ENCODE measurements around the gene PRR23E.
A peak's percentile ranks its signal among the peaks of the same experiment; 100 is the strongest.

The PRR23E gene

DNA sequence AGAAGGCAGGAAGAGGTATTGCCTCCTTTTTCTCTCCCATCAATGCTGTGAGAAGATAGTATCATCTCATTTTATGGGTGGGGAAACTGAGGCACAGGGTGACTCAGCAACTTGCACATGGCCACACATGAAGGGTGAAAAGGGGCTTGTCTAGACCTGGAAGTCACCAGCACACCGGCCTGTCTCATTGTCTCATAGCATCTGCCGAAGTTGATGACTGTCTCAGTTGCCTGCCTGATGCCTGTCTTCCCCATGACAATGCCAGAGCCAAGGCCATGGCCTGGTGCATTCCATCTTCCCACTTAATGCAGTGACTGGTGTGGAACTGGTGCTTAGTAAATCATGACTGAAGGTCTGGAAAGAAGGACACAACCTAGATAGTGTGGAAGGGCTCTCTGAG is 27.9 kb upstream of the PRR23E start:
- no peak for DNase-seq (ENCODE audit: low read depth)

DNA sequence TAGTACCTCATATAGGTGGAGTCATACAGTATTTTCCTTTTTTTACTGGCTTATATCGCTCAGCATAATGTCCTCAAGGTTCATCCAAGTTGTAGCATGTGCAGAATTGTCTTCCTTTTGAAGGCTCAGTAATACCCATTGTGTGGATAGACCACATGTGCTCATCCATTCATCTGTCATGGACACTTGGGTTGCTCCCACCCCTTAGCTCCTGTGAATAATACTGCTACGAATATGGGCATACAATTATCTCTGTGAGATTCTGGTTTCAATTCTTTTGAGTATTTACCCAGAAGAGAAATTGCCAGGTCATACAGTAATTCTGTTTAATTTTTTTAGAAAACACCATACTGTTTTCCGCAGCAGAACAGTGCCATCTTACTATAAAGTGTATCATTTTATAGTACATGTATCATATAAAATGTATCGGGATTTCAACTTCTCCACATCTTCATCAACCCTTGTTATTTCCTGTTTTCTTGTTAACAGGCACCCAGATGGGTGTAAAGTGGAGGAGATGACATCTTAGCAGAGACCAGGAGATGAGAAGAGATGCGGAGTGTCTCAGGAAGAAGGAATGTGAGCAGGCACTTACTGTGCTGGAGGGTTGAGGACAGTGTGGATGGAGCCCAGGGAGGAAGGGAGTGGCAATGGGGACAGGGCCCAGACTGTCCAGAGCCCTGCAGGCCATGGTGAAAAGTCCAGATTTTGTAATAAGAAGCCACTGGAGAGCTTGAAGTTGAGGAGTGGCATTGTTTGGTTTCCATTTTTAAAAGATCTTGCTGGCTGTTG is 27.0 kb upstream of the PRR23E start:
- DNase-seq (ENCODE audit: low read depth), result no peak

DNA sequence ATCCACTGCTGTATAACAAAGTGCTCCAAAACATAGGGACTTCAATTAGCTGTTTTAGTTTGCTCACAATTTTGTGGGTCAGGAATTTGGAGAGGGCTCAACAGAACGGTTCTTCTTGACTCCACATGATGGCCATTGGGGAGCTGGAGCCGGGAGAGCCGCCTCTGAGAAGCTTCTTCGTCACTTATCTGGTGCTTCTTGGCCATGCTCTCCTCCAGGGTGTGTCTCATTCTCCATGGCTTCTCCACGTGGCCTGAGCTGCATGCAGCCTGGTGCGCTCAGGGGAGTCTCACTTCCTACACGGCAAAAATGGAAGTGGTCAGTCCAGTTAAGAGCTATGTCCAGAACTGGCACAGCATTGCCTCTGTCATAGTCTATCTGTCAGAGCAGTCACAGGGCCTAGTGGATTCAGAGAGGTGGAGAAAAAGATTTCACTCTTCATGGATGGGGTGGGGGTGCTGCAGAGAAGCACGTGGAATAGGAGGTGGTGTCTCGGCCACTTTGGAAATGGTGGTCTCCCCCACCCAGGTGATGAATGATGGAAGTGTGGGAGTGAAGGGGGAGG is 26.3 kb upstream of the PRR23E start:
- DNase-seq (ENCODE audit: low read depth), result no peak

DNA sequence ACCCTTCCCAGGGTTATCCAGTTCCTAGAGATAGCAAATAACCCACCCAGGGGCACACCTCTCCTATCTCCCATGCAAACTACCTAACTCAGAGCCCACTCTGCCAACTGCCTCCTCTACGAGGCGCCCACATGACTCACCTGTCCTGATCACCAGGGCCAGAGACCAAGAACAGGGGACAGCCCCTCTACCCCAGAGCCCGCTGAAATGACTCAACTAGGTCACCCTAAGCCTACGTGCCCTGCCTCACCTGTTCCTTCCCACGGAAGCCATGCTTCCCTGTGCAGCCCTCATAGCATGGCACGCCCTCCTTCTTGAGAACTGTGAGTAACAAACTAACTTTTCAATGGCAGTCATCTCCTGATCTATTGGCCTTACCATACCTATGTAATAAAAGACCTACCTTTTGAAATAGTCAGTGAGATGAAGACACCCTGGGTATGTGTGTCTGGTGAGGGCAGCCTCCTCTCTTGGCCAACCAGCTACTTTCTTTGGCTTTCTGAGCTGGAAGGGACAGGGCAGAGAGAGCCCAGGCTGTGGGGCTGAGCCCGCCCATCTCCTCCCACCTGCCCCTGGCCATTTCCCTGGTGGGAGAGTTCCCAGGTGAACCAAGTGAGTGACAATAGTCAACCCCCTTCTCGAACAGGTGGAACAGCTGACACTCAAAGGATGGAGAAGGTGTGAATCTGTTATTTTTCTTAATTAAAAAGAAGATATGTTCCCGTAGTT is 25.5 kb upstream of the PRR23E start:
- peak; percentile 7 for DNase-seq (ENCODE audit: low read depth)

DNA sequence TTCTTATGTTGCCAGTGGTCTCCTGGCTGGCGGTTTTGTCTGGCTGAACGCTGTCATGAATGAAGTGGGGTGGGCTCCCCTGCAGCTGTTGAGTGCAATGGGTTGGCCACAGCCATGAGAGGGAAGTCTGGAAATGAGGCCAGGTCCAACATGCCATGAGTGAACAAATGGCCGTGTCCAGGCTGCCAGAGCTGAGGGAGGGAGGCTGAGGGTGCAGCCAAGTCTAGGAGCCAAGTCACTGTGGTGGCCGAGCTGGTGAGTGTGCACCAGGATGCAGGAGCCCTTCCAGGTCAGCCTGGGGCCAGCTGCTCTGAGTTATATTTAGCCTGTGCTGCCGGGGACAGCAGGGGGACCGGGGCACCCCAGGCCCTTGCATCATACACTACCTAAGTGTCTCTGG is 24.7 kb upstream of the PRR23E start:
- DNase-seq (ENCODE audit: low read depth), result no peak

DNA sequence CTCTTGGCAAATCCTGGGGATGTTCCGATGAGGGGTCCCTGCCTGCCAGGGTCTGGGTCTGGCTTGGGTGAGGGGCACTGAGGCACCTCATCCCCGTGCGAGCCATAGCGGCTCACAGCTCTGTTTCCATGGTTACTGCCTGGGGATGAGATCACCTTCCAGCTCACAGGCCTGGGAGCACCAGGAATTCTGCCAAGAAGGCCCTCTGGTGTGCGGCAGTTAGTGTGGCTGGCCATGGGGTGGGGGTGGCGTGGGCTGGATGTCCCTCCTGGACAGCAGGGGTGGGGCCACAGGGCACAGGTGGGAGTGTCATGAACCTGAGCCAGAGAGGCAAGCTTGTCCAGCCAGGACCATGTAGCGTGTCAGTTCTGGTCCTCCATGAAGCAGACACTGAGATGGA is 22.1 kb upstream of the PRR23E start:
- no peak for DNase-seq (ENCODE audit: low read depth)

DNA sequence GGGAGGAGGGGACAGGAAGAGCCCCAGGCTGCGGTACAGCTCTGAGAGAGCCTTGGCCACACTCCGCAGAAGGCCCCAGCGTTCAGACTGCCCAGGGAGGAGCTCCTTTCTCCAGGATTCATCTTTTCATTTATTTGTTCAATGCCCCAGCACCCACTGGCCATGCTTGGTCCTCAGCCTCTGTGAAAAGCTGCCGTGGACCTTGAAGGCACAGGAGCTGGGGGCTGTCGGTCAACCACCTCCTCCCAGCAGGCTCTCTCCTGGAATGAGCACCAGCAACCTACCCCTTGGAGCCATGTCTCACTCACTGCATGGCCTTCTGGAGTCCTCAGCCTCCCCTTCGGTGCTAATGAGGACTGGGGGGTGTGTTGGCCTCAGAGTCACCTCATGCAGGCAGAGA is 21.6 kb upstream of the PRR23E start:
- no peak for DNase-seq (ENCODE audit: low read depth)

DNA sequence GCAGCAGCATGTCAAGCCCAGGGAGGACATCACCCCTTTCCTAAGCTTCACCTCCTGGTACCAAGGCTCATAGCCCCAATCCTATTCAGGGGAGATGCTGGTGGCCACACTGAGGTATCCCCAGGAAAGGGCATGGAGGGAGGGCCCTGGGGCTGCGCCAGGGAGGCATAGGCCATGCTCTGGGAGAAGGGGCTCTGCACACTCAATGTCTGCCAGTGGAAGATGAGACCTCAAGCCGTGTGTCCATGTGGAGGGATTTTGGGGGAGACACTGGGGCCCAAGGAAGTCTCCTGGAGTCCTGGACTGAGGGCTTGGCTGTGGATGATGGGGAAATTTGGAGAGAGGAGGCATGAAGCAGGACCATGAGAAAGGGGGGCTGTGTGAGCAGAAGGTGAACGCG is 21.2 kb upstream of the PRR23E start:
- no peak for DNase-seq (ENCODE audit: low read depth)

DNA sequence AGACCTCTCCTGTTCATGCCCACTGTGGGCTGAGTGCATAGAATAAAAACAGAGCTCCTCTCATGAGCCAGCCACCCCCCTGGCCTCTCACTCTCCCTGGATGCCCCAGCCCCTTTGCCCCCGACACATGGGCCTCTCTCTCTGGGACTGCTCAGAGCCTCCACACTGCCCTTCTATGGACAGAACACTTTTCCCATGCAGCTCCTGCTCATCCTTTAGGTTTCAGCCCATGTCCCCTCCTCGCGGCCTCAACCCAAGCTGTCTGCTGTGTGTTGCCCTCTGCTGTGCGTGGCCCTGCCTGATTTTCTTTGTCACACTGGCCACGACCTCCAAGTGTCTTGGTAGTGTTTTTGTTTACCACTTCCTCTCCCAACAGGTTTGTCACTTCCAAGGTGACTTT is 20.7 kb upstream of the PRR23E start:
- DNase-seq (ENCODE audit: low read depth), result no peak

DNA sequence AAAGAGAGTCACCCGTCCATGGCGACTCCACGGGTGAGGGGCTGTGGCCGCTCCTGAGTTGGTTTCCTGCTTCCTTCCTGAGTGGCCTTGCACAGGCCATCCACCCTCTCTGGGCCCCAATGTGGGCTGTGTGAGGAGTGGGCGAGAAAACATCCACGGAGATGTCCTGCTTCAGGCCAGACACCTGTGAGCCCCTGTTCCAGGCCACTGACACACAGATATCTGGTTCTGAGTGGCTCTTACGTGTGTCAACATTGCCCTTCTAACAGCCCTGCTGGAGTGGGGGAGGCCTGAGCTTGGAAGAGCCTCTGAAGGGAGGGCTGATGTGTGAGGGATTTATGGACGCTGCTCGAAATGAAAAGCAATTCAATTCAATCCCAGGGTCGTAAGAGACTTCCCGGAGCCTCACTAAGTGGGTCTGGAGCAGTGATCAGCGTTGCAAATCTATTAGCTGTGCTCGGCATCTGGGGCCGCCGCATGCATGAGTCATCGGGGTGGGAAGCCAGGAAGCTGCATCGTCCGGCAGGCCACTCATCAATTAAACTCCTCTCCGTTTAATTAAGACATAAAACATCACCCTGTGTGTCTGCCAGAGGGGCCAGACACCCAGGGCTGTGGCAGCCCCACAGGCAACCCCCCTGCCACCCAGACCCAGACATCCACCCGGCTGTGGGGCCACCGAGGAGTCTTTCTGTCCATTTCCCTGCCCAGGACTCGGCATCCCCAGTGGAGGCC is 20.0 kb upstream of the PRR23E start:
- no peak for DNase-seq (ENCODE audit: low read depth)

DNA sequence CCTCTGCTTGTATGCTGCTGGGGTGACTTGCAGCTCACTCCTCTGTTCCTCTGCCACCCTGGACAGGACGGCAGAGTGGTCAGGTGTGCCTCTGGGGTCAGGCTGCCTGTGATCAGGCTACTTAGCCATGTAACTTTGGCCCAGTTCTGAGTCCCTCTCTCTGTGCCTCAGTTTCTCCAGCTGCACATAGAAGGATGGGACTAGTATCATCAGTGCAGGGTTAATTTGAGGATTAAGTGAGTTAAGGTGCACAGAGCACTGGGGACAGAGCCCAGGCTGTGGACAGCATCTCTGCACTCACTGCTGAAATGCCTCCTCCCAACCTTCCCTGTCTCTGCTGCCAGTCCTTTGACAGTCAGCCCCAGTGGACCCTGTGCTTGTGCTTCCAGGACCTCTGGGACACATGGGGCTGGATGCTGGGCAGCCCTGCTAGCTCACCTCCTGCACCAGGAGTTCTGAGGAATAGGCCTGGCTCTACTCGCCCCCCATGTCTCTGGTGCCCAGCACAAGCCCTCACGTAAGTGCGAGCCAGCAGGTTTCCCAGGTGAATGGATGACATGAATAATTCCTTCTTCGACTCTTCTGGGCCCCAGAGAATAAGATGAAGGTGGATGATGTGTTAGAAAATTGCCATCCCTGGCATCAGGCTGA is 19.3 kb upstream of the PRR23E start:
- DNase-seq (ENCODE audit: low read depth), result no peak

DNA sequence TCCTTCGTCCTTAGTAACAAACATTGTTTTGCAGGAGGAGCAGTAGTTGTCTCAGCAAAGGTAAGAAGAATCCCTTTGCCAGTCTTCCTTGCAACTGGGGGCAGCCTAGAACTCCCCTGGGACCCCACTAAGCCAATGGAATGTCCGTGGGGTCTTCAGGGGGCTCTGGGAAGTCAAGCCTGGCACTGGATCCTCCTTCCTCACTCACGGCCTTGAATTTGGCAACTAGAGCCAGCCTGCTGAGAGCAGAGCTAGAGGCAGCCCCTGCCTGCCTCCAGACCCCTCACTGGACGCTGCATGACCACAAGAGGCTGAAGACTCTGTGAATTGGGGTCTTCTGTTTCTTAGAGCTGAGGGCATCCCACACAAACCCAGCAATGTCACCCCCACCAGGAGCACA is 18.6 kb upstream of the PRR23E start:
- no peak for DNase-seq (ENCODE audit: low read depth)

DNA sequence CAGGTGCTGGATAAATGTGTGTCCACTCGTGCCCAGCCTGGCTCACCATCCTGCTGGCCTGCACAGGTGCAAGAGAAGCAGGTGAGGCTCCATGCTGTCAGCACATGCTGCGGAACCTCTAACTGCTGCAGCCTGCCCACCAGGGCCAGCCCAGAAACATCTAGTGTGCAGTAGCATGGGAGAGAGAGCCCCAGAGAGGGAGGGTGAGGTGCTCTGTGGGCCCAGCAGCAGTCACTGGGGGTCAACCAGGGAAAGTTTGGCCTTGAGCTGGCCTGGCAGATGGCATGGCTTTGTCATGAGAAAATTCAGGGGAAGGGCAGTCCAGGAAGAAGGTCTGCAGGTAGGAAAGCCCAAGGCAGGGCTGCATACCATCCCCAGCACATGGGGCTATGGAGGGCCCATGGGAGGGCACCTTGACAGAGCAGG is 18.2 kb upstream of the PRR23E start:
- no peak for DNase-seq (ENCODE audit: low read depth)

DNA sequence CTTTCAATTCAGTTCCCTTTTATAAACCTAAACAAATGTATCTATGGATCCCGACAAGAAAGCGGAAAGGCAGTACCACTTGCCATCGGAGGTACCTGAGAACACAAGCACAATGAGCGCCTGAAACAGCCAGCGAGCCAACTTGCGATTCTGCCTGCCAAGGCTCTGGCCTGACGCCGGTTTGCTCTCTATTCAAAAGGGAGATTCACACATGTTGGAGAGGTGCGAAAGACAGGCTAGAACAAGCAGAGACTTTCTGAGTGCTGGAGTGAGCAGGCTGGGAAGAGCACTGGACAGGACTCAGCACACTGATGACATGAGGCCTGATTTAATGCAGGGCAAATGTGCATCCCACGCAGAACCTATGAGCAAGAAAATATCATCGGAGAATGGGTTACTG is 17.7 kb upstream of the PRR23E start:
- DNase-seq (ENCODE audit: low read depth), result no peak

DNA sequence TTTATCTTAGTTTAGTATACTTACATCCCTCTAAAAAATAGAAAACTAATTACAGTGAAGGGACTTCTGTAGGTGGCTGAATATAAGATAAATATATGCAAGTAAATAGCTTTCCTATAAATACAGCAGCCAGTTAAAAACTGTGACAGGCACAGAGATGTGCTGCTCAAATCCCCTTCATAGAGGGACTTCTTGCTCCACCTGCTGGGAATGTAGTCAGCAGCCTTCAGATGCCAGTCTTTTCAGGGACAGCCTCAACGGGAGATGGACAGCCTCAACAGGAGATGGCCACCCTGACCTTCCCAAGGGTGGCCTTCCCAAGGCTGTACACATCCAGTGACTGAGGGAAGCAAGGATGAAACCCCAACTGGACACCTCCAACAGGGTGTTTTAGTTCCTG is 15.7 kb upstream of the PRR23E start:
- no peak for DNase-seq (ENCODE audit: low read depth)

DNA sequence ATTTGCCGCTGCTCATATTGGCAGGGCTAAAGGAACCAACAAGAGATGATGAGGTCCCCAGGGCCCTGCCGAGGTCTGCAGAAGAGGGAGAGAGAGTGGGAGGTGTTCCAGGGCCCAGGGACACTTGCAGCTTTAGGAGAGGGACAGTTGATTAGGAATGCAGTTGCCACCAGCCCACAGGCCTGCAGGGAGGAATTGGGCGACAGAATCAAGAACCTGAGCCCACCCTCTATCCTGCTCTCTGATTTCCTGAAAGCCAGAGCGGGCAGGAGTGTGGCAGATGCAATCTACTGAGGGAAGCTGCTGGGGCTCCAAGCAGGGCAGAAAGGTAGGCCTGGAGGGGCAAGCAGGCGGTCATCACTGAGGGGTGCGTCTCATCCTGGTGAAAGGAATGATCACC is 12.1 kb upstream of the PRR23E start:
- DNase-seq (ENCODE audit: low read depth), result no peak

DNA sequence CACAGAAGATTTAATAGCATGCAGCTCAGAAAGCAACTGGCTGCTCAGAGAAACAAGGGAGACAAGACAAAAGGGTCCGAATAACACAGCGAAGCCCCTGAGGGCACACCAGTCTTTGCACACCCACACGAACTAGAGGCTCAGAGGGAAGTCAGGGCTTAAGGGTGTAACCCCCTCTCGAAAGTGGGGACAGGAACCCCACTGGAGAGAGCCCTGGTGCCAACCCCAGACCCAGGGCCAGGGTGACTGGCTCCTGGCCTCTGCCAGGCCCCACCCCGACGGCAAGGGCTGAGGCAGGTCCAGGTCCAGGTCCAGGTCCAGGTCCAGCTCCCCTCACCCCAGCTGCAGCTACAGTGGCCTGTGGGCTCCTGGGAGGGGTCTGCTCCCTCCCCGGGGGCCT is 10.5 kb upstream of the PRR23E start:
- no peak for DNase-seq (ENCODE audit: low read depth)

DNA sequence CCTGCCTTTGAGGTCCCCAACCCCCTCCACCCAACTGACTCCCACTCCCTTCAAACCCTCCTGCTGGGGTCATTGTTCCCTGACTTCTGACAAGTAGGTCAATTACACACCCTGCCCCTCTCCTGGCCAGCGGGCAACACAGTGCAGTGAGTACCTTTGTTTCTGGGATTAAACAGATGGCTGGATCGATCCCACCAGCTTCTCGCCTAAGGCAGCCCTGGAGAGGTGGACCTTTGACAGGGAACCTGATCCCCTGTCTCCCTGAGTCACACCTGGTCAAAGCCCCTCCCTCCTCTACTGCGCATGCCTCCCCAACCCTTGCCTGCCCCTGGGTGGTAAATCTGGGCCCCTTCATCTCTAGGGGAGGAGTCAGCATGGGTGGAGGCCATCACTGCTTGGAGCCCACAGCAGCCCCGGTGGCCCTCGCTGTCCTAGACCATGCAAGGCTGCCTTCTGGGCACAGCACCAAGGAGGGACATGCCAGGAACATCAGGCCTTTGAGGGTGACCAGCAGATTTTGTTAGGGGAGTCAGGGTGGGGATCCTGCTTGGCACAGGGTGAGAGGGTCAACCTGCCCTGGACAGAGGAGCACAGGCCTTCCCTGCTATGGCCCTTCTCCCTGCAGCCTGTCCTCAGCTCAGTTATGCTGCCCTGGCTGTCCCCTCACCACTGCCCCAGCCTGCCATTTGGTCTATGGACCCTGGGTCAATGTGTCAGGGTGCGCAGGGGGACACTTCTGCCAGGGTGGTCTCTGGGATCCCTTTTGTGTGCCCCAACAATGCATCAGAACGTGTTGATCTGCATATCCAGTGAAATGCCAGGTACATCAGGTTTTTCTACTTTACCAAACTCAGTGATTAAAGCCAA is 9.8 kb upstream of the PRR23E start:
- DNase-seq (ENCODE audit: low read depth), result no peak

DNA sequence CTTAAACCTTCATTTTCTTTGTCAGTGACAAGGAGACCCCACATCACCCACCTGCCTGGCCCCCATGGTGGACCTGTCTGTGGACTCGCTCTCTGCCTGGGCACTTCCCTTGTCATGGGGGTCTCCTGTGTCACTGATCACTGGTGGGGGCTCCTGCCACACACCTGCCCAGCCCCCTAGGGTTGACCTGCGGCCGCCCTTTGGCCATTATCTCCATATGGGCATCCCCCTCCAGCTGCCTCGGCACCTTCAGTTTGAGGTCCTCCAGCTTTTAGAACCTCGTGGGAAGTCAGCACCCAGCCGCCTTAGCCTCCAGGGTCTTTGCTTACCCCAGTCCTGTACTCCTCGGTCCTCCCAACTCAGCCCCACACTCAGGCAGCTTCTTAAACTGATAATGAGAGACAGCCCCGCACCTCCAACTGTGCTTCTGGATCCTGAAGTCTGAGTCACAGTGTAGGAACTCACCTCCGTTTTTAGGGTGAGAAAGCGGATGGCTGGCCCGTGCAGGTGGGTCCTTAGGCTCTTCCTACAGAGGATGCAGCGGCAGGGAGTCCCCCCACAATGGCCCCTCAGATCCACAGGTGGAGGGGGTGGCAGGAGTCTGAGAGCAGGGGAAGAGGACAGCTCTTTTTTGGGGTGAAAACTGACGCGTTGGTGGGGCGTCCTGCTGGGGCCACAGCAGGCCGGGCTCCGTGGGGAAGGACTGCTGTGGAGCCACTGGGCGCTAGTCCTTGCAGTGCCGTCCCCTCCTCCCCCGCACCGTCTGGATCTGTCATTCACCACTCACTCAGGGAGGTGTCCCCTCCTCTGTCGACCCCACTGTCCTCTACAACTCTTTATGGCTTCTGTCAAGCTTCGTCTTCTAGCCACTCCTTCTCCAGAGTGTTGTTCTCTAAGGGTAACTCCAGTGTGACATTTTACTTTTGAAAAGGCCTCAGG is 8.7 kb upstream of the PRR23E start:
- DNase-seq (ENCODE audit: low read depth), result no peak

DNA sequence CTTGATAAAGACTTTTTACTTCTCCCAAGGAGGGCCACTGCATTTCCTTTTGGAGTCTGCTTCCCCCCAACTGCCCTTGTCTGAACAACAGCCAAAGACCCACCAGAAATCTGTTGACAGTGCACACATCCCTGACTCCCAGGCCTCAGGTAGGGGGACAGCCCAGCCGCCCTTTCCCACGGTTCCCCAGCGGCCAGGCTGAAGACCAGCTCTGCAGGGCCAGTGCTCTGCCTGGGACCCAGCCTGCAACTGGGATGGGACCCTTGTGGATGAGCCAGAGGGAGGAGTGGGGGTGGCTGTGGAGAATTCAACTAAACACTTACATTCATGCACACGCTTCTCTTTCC is 8.1 kb upstream of the PRR23E start:
- DNase-seq (ENCODE audit: low read depth), result no peak
